Measurements from ENCODE around the gene PCSK5.

PCSK5 gene

GRCh38 chr9:76026796-76027195, 136.3 kb downstream of the PCSK5 start:
- H3K79me2 ChIP-seq (ENCODE audit: insufficient read depth, low read length), result peaks cover 9% of the 10 kb centered on the region; the same call in 1 of the 2 replicates
- no peak for DNase-seq
- no peak overlapping the region for H3K9ac ChIP-seq (ENCODE audit: low read depth, low read length)
- no peak overlapping the region for H3K4me3 ChIP-seq (ENCODE audit: low read depth in 1 of 2, low read length in 2 of 2)
- peak overlapping the region; percentile 94 for H3K27ac ChIP-seq (ENCODE audit: low read length)
- H3K27me3 ChIP-seq (ENCODE audit: insufficient read depth, low read length, poor library complexity), result no peaks in the 10 kb centered on the region
- no peak for TF ChIP-seq CTCF (IDR thresholded peaks at IDR 0.05; ENCODE audit: borderline replicate concordance, extremely low read depth, low read length, poor library complexity, severe bottlenecking)
- no peak for TF ChIP-seq EZH2 (IDR thresholded peaks at IDR 0.05; ENCODE audit: borderline replicate concordance, low read depth, low read length, severe bottlenecking)
- H2AFZ ChIP-seq (ENCODE audit: low read depth, low read length), result no peak overlapping the region
- H3K4me2 ChIP-seq (ENCODE audit: insufficient read depth, low read length), result peak overlapping the region; percentile 43; the same call in 1 of the 2 replicates
- H4K20me1 ChIP-seq (ENCODE audit: insufficient read depth, low read length), result no peaks in the 10 kb centered on the region
- no peak for ATAC-seq (ENCODE audit: insufficient read depth, low read depth)
- peaks cover 73% of the 10 kb centered on the region for H3K4me1 ChIP-seq (ENCODE audit: insufficient read depth, low read length)
- peaks cover 12% of the 10 kb centered on the region for H3K36me3 ChIP-seq (ENCODE audit: insufficient read depth, low read length)
- no peaks in the 10 kb centered on the region for H3K9me3 ChIP-seq (ENCODE audit: insufficient read depth, low read length, severe bottlenecking)

GRCh38 chr9:76027416-76027815, 136.9 kb downstream of the PCSK5 start:
- Histone ChIP-seq H3K9me3 (ENCODE audit: insufficient read depth, low read length, severe bottlenecking) (no peaks in the 10 kb centered on the region), H3K4me3 (ENCODE audit: low read depth in 1 of 2, low read length in 2 of 2) (no peak overlapping the region), H3K79me2 (ENCODE audit: insufficient read depth, low read length) (peaks cover 6% of the 10 kb centered on the region; the same call in 1 of the 2 replicates), H3K27ac (ENCODE audit: low read length) (peak overlapping the region; percentile 94), H3K9ac (ENCODE audit: low read depth, low read length) (peak overlapping the region; percentile 31), H4K20me1 (ENCODE audit: insufficient read depth, low read length) (no peaks in the 10 kb centered on the region), H3K27me3 (ENCODE audit: insufficient read depth, low read length, poor library complexity) (no peaks in the 10 kb centered on the region), H3K4me2 (ENCODE audit: insufficient read depth, low read length) (peak overlapping the region; percentile 43), H3K36me3 (ENCODE audit: insufficient read depth, low read length) (peaks cover 12% of the 10 kb centered on the region), H3K4me1 (ENCODE audit: insufficient read depth, low read length) (peaks cover 67% of the 10 kb centered on the region), H2AFZ (ENCODE audit: low read depth, low read length) (no peak overlapping the region)
- ATAC-seq (ENCODE audit: insufficient read depth, low read depth) (peak; percentile 47), DNase-seq (peak; percentile 43)
- no peak for TF ChIP-seq EZH2 (IDR thresholded peaks at IDR 0.05; ENCODE audit: borderline replicate concordance, low read depth, low read length, severe bottlenecking)
- TF ChIP-seq CTCF (IDR thresholded peaks at IDR 0.05; ENCODE audit: borderline replicate concordance, extremely low read depth, low read length, poor library complexity, severe bottlenecking), result no peak

- no peak for DNase-seq
- peak overlapping the region; percentile 43 for H3K4me2 ChIP-seq (ENCODE audit: insufficient read depth, low read length)
- no peaks in the 10 kb centered on the region for H4K20me1 ChIP-seq (ENCODE audit: insufficient read depth, low read length)
- peak overlapping the region; percentile 51 for H2AFZ ChIP-seq (ENCODE audit: low read depth, low read length)
- H3K79me2 ChIP-seq (ENCODE audit: insufficient read depth, low read length), result peaks cover 4% of the 10 kb centered on the region; the same call in 1 of the 2 replicates
- peaks cover 12% of the 10 kb centered on the region for H3K36me3 ChIP-seq (ENCODE audit: insufficient read depth, low read length)
- H3K9me3 ChIP-seq (ENCODE audit: insufficient read depth, low read length, severe bottlenecking), result no peaks in the 10 kb centered on the region
- no peak for ATAC-seq (ENCODE audit: insufficient read depth, low read depth)
- TF ChIP-seq EZH2 (IDR thresholded peaks at IDR 0.05; ENCODE audit: borderline replicate concordance, low read depth, low read length, severe bottlenecking), result no peak
- TF ChIP-seq CTCF (IDR thresholded peaks at IDR 0.05; ENCODE audit: borderline replicate concordance, extremely low read depth, low read length, poor library complexity, severe bottlenecking), result no peak
- peak overlapping the region; percentile 31 for H3K9ac ChIP-seq (ENCODE audit: low read depth, low read length)
- H3K27ac ChIP-seq (ENCODE audit: low read length), result peak overlapping the region; percentile 94
- no peaks in the 10 kb centered on the region for H3K27me3 ChIP-seq (ENCODE audit: insufficient read depth, low read length, poor library complexity)
- H3K4me1 ChIP-seq (ENCODE audit: insufficient read depth, low read length), result peaks cover 67% of the 10 kb centered on the region
- peak overlapping the region in 1 of 2 experiments; percentile 37; a peak in 1 of 4 replicates for H3K4me3 ChIP-seq (ENCODE audit: low read depth in 1 of 2, low read length in 2 of 2)
Observed at GRCh38 chr9:76027861-76028260, 137.4 kb downstream of the PCSK5 start.

All from DND-41 (cell line).